H1 (cell line): ENCODE data around the gene INPP5A. TPM values are rescaled to one million over a fixed set of nuclear protein-coding genes. Genes with fewer than 3 reads are reported as not detected.

ENCODE experiments used
- NANOG ChIP-seq: IDR thresholded peaks from 2 replicates; pipeline ENCODE4 v1.6.1; 2011; ENCODE audit warnings: low read length, low read depth, mild to moderate bottlenecking, inconsistent platforms; ENCODE audit not compliant: insufficient read depth, poor library complexity, severe bottlenecking
- polyA plus RNA-seq, 7 experiments: library from polyadenylated mRNA; depleted of rRNA in 3 of 7; stranded (reverse) in 5 of 7; unstranded in 2 of 7; fragments of >200 nt in 5 of 7; fragments of 200-250 nt in 2 of 7; gene quantifications; 1 replicate in 5 of 7; 2 replicates in 1 of 7; 4 replicates in 1 of 7; pipeline versions ENCODE4 v1.2.1 to v1.2.3, GENCODE V29; 2011 to 2013; ENCODE audit warnings: missing spikeins in 2 of 7, mixed read lengths in 2 of 7
- total RNA-seq: library from RNA; stranded (reverse); fragmentation: NEBNext Ultra II Directional; extraction: Animal tissue kit (Norgen Biotek cat#: 25700); gene quantifications from 2 replicates; pipeline ENCODE4 v1.2.1, GENCODE V29; 2021

INPP5A gene
- total and polyA plus RNA-seq, 2 of the 8 experiments (the other 6 are each of a cell fraction or from before 2014, with no cell fraction given) = 19.7 to 27.5 TPM

- no peak for TF ChIP-seq NANOG
- TF ChIP-seq, all 59 proteins: peak for 0
Observed at GRCh38 chr10:132722394-132723329, 185.1 kb downstream of the INPP5A start (continued).
